ENCODE data around the gene CHIC2. TPM values are rescaled to one million over a fixed set of nuclear protein-coding genes. Genes with fewer than 3 reads are reported as not detected.

The CHIC2 gene
- total RNA-seq, 2 donors from 2014 or later = 6.9 to 18.9 TPM

DNA sequence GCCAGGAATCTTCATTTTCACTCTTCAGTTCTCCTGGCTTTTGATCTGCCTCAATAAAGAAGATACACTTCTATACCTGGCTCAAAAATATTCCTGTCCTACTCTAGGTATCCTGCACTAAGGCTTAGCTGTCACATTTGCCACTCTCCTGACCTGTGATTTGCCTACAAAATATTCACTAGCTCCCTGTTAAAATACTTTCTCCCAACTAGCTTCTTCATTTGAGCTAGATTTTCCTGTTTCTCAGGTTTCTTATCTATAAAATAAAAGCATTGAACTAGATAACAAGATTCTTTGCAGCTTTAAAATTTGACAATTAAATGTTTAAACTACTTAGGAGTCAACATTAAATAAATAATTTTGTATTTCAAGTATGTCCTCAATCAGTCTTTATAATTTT, 53.2 kb downstream of the CHIC2 start:
- TF ChIP-seq, protein P1, sequence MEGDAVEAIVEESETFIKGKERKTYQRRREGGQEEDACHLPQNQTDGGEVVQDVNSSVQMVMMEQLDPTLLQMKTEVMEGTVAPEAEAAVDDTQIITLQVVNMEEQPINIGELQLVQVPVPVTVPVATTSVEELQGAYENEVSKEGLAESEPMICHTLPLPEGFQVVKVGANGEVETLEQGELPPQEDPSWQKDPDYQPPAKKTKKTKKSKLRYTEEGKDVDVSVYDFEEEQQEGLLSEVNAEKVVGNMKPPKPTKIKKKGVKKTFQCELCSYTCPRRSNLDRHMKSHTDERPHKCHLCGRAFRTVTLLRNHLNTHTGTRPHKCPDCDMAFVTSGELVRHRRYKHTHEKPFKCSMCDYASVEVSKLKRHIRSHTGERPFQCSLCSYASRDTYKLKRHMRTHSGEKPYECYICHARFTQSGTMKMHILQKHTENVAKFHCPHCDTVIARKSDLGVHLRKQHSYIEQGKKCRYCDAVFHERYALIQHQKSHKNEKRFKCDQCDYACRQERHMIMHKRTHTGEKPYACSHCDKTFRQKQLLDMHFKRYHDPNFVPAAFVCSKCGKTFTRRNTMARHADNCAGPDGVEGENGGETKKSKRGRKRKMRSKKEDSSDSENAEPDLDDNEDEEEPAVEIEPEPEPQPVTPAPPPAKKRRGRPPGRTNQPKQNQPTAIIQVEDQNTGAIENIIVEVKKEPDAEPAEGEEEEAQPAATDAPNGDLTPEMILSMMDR (IDR thresholded peaks at IDR 0.05) = no peak
- no peak for TF ChIP-seq POLR2A (IDR thresholded peaks at IDR 0.05)
- intact Hi-C loops (cut with DNase I) = no loop called here
- H3K4me1 ChIP-seq = peaks cover 5% of the 10 kb centered on the region
- no peak overlapping the region for H3K27ac ChIP-seq
- H3K9me3 ChIP-seq = no peaks in the 10 kb centered on the region
- H3K27me3 ChIP-seq = no peaks in the 10 kb centered on the region
- DNase-seq (no peak), ATAC-seq (no peak)
- H3K4me3 ChIP-seq = no peak overlapping the region
- H3K36me3 ChIP-seq (replicated peaks in 1 of 2; ENCODE audit: insufficient read depth in 1 of 2, low read depth in 2 of 2) = no peaks in the 10 kb centered on the region

DNA sequence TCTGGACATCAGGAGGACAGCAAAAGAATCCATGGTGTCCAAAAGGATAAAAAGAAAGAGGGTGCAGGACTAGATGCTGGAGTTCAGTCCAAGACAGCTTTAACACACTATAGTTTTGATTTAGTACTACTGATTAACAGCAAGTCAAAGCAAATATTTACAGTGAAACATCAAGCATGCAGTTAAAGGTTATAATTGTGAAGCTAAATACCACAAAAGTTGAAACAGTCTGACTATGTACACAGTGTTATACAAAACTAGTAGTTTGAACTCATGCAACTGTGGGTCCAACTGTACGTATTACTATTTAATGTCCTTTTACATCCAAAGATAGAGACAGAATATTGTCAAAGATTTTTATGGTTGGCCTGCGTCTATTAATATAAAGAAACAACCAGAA, 57.6 kb downstream of the CHIC2 start:
- no peak overlapping the region for H3K4me3 ChIP-seq
- peaks cover 5% of the 10 kb centered on the region for H3K4me1 ChIP-seq
- ATAC-seq (no peak), DNase-seq (no peak)
- TF ChIP-seq POLR2A (IDR thresholded peaks at IDR 0.05) = no peak
- TF ChIP-seq, protein P1 (IDR thresholded peaks at IDR 0.05) = no peak
- no peak overlapping the region for H3K27ac ChIP-seq
- WGBS, 2 donors = 96 to 98% methylated on average over 2 of the region's 2 CpGs
- intact Hi-C loops (cut with DNase I) = no loop called here
- no peaks in the 10 kb centered on the region for H3K36me3 ChIP-seq (replicated peaks in 1 of 2; ENCODE audit: insufficient read depth in 1 of 2, low read depth in 2 of 2)
- H3K27me3 ChIP-seq = no peaks in the 10 kb centered on the region
- H3K9me3 ChIP-seq = no peaks in the 10 kb centered on the region

DNA sequence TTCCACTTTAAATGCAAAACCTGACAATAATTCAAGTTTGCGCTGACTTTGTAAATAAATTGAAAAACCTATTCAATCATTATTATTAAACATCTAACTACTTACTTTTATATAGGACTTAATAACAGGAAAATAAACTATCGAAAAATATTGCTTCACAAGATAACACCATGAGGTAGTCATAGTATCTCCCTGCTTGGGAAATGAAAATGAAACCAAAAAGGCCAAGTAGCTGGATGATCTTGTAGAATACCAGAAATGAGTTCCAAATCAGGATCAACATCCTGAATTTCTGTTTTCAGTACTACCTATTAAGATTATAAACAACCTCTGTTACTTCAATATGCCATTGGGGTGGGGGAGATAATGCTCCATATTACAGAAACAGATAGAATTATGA, 58.9 kb downstream of the CHIC2 start:
- ATAC-seq (no peak), DNase-seq (no peak)
- 83 to 90% methylated on average over 2 of the region's 2 CpGs for WGBS, 2 donors
- H3K36me3 ChIP-seq (replicated peaks in 1 of 2; ENCODE audit: insufficient read depth in 1 of 2, low read depth in 2 of 2) = no peaks in the 10 kb centered on the region
- no peaks in the 10 kb centered on the region for H3K27me3 ChIP-seq
- intact Hi-C loops (cut with DNase I) = no loop called here
- no peak overlapping the region for H3K4me3 ChIP-seq
- no peak overlapping the region for H3K27ac ChIP-seq
- H3K4me1 ChIP-seq = no peaks in the 10 kb centered on the region
- TF ChIP-seq, protein P1 (IDR thresholded peaks at IDR 0.05) = no peak
- TF ChIP-seq POLR2A (IDR thresholded peaks at IDR 0.05) = no peak
- H3K9me3 ChIP-seq = no peaks in the 10 kb centered on the region

DNA sequence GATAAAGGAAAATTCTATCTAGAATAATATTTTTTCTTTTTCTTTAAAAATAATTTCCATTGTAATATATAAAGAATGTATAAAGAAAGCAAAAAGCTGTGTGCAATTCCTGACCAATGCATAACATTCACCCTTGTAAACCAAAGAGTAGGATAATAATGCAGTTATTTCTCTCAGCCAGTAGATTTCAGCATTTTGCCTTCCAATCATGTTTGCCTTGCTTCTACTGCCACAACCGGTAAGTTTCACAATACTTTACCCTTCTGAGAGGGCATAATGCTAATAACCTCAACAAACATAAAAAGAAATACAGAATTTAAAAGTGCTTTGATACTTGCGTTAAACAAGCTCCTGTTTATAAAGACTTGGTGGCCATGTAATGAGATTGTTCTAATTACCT, 59.9 kb downstream of the CHIC2 start:
- 71 to 76% methylated on average over 2 of the region's 2 CpGs for WGBS, 2 donors
- H3K4me3 ChIP-seq = no peak overlapping the region
- H3K27ac ChIP-seq = no peak overlapping the region
- H3K27me3 ChIP-seq = no peaks in the 10 kb centered on the region
- no peak for DNase-seq
- ATAC-seq = no peak
- TF ChIP-seq POLR2A (IDR thresholded peaks at IDR 0.05) = no peak
- TF ChIP-seq, protein P1 (IDR thresholded peaks at IDR 0.05) = no peak
- H3K4me1 ChIP-seq = no peaks in the 10 kb centered on the region
- no peaks in the 10 kb centered on the region for H3K36me3 ChIP-seq (replicated peaks in 1 of 2; ENCODE audit: insufficient read depth in 1 of 2, low read depth in 2 of 2)
- intact Hi-C loops (cut with DNase I) = no loop called here
- no peaks in the 10 kb centered on the region for H3K9me3 ChIP-seq

DNA sequence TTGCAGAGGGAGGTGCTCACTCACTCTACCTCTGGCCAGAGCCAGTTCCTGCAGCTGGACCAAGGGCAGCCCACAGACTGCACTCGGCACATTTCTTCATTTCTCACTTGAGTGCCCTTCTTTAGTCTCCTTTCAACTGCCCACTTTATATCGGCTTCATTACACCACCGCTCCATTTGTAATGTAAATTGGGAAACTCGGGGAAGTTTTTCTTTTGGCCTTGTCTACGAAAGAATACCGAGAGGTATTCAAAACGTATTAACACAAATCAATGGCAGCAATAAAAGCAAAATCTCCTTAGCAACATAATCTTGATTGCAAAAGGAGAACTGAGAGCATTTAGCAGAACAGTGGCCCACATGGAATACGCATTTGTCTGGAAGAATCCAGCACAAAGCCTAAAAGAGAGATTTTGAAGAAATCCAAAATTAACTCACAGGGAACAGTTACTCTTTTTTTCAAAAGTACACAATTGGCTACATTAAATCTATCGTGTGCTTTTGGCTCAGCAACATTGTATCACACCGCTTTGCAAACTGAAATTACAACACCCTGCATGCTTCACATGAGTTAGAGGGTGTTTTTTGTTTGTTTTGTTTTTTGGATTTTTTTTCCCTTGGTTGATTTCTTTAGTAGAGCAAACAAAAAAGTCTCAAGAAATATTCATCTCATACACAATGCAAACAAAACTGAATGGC, 62.6 kb downstream of the CHIC2 start:
- DNase-seq = no peak
- H3K9me3 ChIP-seq = no peaks in the 10 kb centered on the region
- no peak for TF ChIP-seq POLR2A (IDR thresholded peaks at IDR 0.05)
- TF ChIP-seq, protein P1 (IDR thresholded peaks at IDR 0.05) = no peak
- H3K36me3 ChIP-seq (replicated peaks in 1 of 2; ENCODE audit: insufficient read depth in 1 of 2, low read depth in 2 of 2) = no peaks in the 10 kb centered on the region
- no peak overlapping the region for H3K27ac ChIP-seq
- intact Hi-C loops (cut with DNase I) = no loop called here
- 92 to 97% methylated on average over 10 of the region's 10 CpGs for WGBS, 2 donors
- no peak overlapping the region for H3K4me3 ChIP-seq
- H3K4me1 ChIP-seq = no peaks in the 10 kb centered on the region
- ATAC-seq = no peak
- no peaks in the 10 kb centered on the region for H3K27me3 ChIP-seq

Data from body of pancreas (tissue), 4 donors.